H1 (cell line): ENCODE results near the gene GPR17. TPM values are rescaled to one million over a fixed set of nuclear protein-coding genes. Genes with fewer than 3 reads are reported as not detected.

Experiments
- SAP30 ChIP-seq: fragments of 300-600 bp; sonication (generic); IDR thresholded peaks from 2 replicates; pipeline ENCODE4 v1.7.1; 2012; ENCODE audit warnings: low read length, moderate library complexity, mild to moderate bottlenecking, inconsistent platforms; ENCODE audit not compliant: insufficient read depth, insufficient replicate concordance
- polyA plus RNA-seq, 7 experiments: library from polyadenylated mRNA; depleted of rRNA in 3 of 7; stranded (reverse) in 5 of 7; unstranded in 2 of 7; fragments of >200 nt in 5 of 7; fragments of 200-250 nt in 2 of 7; gene quantifications; 1 replicate in 5 of 7; 2 replicates in 1 of 7; 4 replicates in 1 of 7; pipeline versions ENCODE4 v1.2.1 to v1.2.3, GENCODE V29; 2011 to 2013; ENCODE audit warnings: missing spikeins in 2 of 7, mixed read lengths in 2 of 7
- total RNA-seq: library from RNA; stranded (reverse); fragmentation: NEBNext Ultra II Directional; extraction: Animal tissue kit (Norgen Biotek cat#: 25700); gene quantifications from 2 replicates; pipeline ENCODE4 v1.2.1, GENCODE V29; 2021
- TF ChIP-seq, protein P1 (sequence below): IDR thresholded peaks from 2 replicates; pipeline ENCODE4 v1.6.1; 2012; ENCODE audit warnings: inconsistent platforms

Gene GPR17
- total and polyA plus RNA-seq, 2 of the 8 experiments (the other 6 are each of a cell fraction or from before 2014, with no cell fraction given) = 0.03 TPM; not detected in 1

DNA sequence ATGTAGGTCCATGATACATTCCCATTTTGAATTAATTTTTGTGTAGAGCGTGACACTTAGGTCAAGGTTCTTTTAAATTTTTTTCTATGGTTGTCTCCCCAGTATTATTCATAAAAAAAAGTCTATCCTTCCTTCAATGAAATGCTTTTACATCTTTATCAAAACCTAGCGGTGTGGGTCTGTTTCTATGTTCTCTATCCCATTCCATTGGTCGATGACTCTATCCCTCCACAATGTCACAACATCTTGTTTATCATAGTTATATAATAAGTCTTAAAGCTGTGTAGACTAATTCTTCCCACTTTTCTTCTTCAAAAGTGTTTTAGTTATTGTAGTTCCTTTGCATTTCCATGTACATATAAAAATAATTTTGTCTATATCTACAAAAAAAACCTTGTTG lies 47.2 kb upstream of the GPR17 start (continued):
- TF ChIP-seq, protein P1, sequence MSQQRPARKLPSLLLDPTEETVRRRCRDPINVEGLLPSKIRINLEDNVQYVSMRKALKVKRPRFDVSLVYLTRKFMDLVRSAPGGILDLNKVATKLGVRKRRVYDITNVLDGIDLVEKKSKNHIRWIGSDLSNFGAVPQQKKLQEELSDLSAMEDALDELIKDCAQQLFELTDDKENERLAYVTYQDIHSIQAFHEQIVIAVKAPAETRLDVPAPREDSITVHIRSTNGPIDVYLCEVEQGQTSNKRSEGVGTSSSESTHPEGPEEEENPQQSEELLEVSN = no peak
- TF ChIP-seq SAP30 = no peak
